ENCODE results near the gene CACNB2. TPM values are rescaled to one million over a fixed set of nuclear protein-coding genes. Genes with fewer than 3 reads are reported as not detected.

Gene CACNB2
- total and polyA plus RNA-seq, 10 of the 15 experiments (the other 5 are each of a cell fraction or from before 2014, with no cell fraction given), result 0.62 to 8.1 (median 1.2) TPM

- peak; percentile 74 for TF ChIP-seq ZNF24 (IDR thresholded peaks at IDR 0.05)
- TF ChIP-seq USF1 (IDR thresholded peaks at IDR 0.05; ENCODE audit: borderline replicate concordance, extremely low read length, insufficient read depth, low read depth, low read length), result no peak
- TF ChIP-seq SREBF1 (IDR thresholded peaks at IDR 0.05; ENCODE audit: low read length), result 0 out of 2 replicates have a peak, but pooled peaks have one; percentile 18
- peak; percentile 49; the same call in 1 of the 2 replicates for TF ChIP-seq ATF2 (IDR thresholded peaks at IDR 0.05; ENCODE audit: low read length)
- no peak for TF ChIP-seq CHD4 (IDR thresholded peaks at IDR 0.05)
- no peak for TF ChIP-seq SIX5 (IDR thresholded peaks at IDR 0.05; ENCODE audit: low read depth, low read length, severe bottlenecking)
- TF ChIP-seq ZNF622 (IDR thresholded peaks at IDR 0.05), result no peak
- peak; percentile 44; the same call in 1 of the 2 replicates for TF ChIP-seq GATAD2B (conservative IDR thresholded peaks at IDR 0.05; ENCODE audit: low read depth)
- peak; percentile 94 for TF ChIP-seq BMI1 (IDR thresholded peaks at IDR 0.05; ENCODE audit: borderline replicate concordance)
- peak; percentile 66; the same call in 1 of the 2 replicates for TF ChIP-seq MYB (IDR thresholded peaks at IDR 0.05; ENCODE audit: borderline replicate concordance, low read depth, low read length)
- TF ChIP-seq ZNF687 (IDR thresholded peaks at IDR 0.05), result no peak
- TF ChIP-seq, protein P1, sequence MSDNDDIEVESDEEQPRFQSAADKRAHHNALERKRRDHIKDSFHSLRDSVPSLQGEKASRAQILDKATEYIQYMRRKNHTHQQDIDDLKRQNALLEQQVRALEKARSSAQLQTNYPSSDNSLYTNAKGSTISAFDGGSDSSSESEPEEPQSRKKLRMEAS (IDR thresholded peaks at IDR 0.05; ENCODE audit: low read depth, low read length), result no peak
Observed at GRCh38 chr10:18399158-18399557, 258.9 kb downstream of the CACNB2 start (continued).

Measured in GM12878 (cell line).